ENCODE results near the gene VSTM1. TPM values are rescaled to one million over a fixed set of nuclear protein-coding genes. Genes with fewer than 3 reads are reported as not detected.
"Not testable (repeated sequence)": the region's sequence is repeated elsewhere in the genome, so short reads cannot be mapped to it uniquely, and the experiment has no call there.

The VSTM1 gene
- polyA plus RNA-seq, 1 experiment: not detected

DNA sequence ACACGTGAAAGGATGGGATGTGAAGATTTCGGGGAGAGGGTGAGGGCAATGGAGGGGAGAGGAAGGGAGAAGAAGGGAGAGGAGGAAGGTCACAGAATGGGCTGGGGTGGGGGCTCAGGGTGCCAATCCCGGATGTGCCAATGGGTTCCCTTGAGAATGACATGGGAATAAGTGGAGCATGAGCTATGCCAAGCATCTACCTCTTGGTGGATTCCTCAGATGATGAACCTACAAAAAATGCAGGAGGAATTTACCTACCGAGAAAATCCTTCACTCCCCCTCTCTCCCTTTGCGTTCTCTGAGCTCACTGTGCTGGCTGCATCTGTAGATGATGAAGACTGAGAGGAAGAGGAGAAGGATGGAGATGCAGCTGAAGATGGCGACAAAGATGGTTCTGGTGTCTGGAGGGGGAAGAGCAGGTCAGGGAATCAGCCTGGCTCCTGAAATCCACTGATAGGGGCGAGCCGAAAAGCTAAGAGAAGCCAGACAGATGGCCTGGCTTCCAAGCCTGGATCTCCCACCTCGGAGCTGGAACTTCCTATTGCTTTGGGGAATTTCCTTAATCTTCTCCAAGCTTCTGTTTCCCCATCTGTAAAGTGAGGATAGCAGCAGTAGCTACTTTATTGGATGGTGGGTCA lies 21.6 kb downstream of the VSTM1 start:
- CTCF ChIA-PET: interaction anchor here (1.1 to 2.4 kb wide), 5 partner anchors 12 to 249 kb away, joined by 3 to 13 read pairs (median 3); no protein-coding TSS in a partner anchor
- TF ChIP-seq, protein P1, sequence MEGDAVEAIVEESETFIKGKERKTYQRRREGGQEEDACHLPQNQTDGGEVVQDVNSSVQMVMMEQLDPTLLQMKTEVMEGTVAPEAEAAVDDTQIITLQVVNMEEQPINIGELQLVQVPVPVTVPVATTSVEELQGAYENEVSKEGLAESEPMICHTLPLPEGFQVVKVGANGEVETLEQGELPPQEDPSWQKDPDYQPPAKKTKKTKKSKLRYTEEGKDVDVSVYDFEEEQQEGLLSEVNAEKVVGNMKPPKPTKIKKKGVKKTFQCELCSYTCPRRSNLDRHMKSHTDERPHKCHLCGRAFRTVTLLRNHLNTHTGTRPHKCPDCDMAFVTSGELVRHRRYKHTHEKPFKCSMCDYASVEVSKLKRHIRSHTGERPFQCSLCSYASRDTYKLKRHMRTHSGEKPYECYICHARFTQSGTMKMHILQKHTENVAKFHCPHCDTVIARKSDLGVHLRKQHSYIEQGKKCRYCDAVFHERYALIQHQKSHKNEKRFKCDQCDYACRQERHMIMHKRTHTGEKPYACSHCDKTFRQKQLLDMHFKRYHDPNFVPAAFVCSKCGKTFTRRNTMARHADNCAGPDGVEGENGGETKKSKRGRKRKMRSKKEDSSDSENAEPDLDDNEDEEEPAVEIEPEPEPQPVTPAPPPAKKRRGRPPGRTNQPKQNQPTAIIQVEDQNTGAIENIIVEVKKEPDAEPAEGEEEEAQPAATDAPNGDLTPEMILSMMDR (IDR thresholded peaks at IDR 0.05; ENCODE audit: insufficient read depth, low read depth, low read length): no peak
- POLR2A ChIA-PET: no interaction called here
- Histone ChIP-seq H3K27me3 (ENCODE audit: control insufficient read depth, insufficient read depth, low read length) (no peaks in the 10 kb centered on the region), H3K36me3 (ENCODE audit: control insufficient read depth, insufficient read depth, low read length) (no peaks in the 10 kb centered on the region), H3K4me3 (ENCODE audit: low read depth, low read length) (no peak overlapping the region)
- no peak for DNase-seq (ENCODE audit: low read depth)

- CTCF ChIA-PET: interaction anchor here (0.8 to 4.4 kb wide), 3 partner anchors 9 to 16 kb away, joined by 3 to 20 read pairs (median 17); no protein-coding TSS in a partner anchor
- TF ChIP-seq, protein P1 (IDR thresholded peaks at IDR 0.05; ENCODE audit: insufficient read depth, low read depth, low read length): no peak
- no peak for DNase-seq (ENCODE audit: low read depth)
- POLR2A ChIA-PET: no interaction called here
- no peaks in the 10 kb centered on the region for H3K36me3 ChIP-seq (ENCODE audit: control insufficient read depth, insufficient read depth, low read length)
- no peaks in the 10 kb centered on the region for H3K27me3 ChIP-seq (ENCODE audit: control insufficient read depth, insufficient read depth, low read length)
- no peak overlapping the region for H3K4me3 ChIP-seq (ENCODE audit: low read depth, low read length)
Measured at GRCh38 chr19:54040003-54040402, 23.7 kb downstream of the VSTM1 start.

- H3K4me3 ChIP-seq (ENCODE audit: low read depth, low read length); POLR2A ChIA-PET; H3K27me3 ChIP-seq (ENCODE audit: control insufficient read depth, insufficient read depth, low read length); H3K36me3 ChIP-seq (ENCODE audit: control insufficient read depth, insufficient read depth, low read length); DNase-seq (ENCODE audit: low read depth): not testable (repeated sequence)
- CTCF ChIA-PET: interaction anchor here (1.0 to 2.7 kb wide), 3 partner anchors 12 to 244 kb away, joined by 4 to 28 read pairs (median 5); no protein-coding TSS in a partner anchor
Measured at GRCh38 chr19:54036542-54036941, 27.2 kb downstream of the VSTM1 start.

- POLR2A ChIA-PET: interaction anchor here (0.6 to 1.0 kb wide), 2 partner anchors 60 to 252 kb away, joined by 3 read pairs; no protein-coding TSS in a partner anchor
- CTCF ChIA-PET: interaction anchor here (1.0 to 2.7 kb wide), 7 partner anchors 11 to 243 kb away, joined by 4 to 28 read pairs (median 4); no protein-coding TSS in a partner anchor
- no peaks in the 10 kb centered on the region for H3K36me3 ChIP-seq (ENCODE audit: control insufficient read depth, insufficient read depth, low read length)
- peak; percentile 78 for DNase-seq (ENCODE audit: low read depth)
- H3K4me3 ChIP-seq (ENCODE audit: low read depth, low read length): no peak overlapping the region
- TF ChIP-seq, protein P1 (IDR thresholded peaks at IDR 0.05; ENCODE audit: insufficient read depth, low read depth, low read length): no peak
- no peaks in the 10 kb centered on the region for H3K27me3 ChIP-seq (ENCODE audit: control insufficient read depth, insufficient read depth, low read length)
Measured at GRCh38 chr19:54035215-54036178, 28.2 kb downstream of the VSTM1 start.

DNA sequence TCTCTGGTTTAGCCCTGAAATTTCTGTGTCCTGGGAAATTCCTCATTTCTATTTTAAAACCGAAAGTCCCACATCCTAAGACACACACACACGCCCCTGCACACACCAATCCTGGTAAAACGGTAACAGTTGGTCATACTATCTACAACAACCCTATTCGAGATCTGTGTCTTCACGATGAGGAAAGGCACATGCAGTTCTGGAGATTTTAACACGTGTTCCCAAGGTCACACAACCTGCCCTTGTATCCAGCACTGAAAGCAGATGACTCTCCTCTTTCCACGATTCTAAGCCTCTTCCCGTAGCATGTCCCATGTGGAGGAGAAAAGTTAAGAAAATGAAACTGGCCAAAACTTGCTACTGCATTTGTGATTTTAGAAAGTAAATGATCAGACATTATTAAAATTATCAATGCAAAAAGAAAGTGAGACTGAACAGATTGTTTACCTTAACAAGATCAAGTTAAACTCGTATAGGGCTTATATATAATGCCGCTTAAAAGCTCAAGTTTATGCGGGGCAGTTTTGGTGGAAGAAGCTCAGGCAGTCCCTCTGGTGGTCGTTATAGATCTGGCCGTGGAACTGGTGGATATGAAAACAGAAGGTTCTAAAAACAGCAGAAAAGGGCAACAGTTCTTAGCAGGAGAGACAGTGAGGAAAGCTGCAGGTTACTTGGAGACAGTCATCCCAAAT lies 32.7 kb downstream of the VSTM1 start:
- peak overlapping the region; percentile 9; the same call in 1 of the 2 replicates for H3K4me3 ChIP-seq (ENCODE audit: low read depth, low read length)
- TF ChIP-seq, protein P1 (IDR thresholded peaks at IDR 0.05; ENCODE audit: insufficient read depth, low read depth, low read length): peak; percentile 70
- DNase-seq (ENCODE audit: low read depth): no peak
- ChIA-PET CTCF (interaction anchor here (0.9 to 2.3 kb wide), 17 partner anchors 8 to 259 kb away, joined by 3 to 13 read pairs (median 4); partner anchors contain the start of gene PRKCG), POLR2A (interaction anchor here (0.6 kb wide), 1 partner anchor 10 kb away, joined by 4 read pairs; no protein-coding TSS in a partner anchor)
- H3K27me3 ChIP-seq (ENCODE audit: control insufficient read depth, insufficient read depth, low read length): no peaks in the 10 kb centered on the region; the same call in 1 of the 2 replicates
- H3K36me3 ChIP-seq (ENCODE audit: control insufficient read depth, insufficient read depth, low read length): no peaks in the 10 kb centered on the region
